Endodermal cell (in vitro differentiated cells): ENCODE results near the gene SLC12A2. TPM values are rescaled to one million over a fixed set of nuclear protein-coding genes. Genes with fewer than 3 reads are reported as not detected.

ENCODE experiments used
- DNase-seq: peaks from one replicate; pipeline ENCODE4 v3.0.0-alpha.2; 2017
- H3K27ac ChIP-seq: 2 replicates; pipeline ENCODE4 v1.5.1; 2013; ENCODE audit warnings: mild to moderate bottlenecking, low read depth, low read length, moderate library complexity
- H3K27me3 ChIP-seq: 2 replicates; pipeline ENCODE4 v1.6.1; 2013; ENCODE audit warnings: mild to moderate bottlenecking, low read length, moderate library complexity; ENCODE audit not compliant: insufficient read depth, control insufficient read depth, poor library complexity, severe bottlenecking
- H3K36me3 ChIP-seq: 2 replicates; pipeline ENCODE4 v1.7.0; 2013; ENCODE audit warnings: mild to moderate bottlenecking, low read length, moderate library complexity; ENCODE audit not compliant: control insufficient read depth, insufficient read depth
- H3K4me1 ChIP-seq: one replicate; pipeline ENCODE4 v1.7.0; 2013; ENCODE audit warnings: low read length; ENCODE audit not compliant: control insufficient read depth, insufficient read depth
- H3K4me3 ChIP-seq: 2 replicates; pipeline ENCODE4 v1.5.1; 2013; ENCODE audit warnings: mild to moderate bottlenecking, low read length, moderate library complexity
- H3K9ac ChIP-seq: 2 replicates; pipeline ENCODE4 v1.6.1; 2013; ENCODE audit warnings: mild to moderate bottlenecking, low read length, moderate library complexity; ENCODE audit not compliant: poor library complexity, severe bottlenecking; ENCODE audit errors: extremely low read depth
- H3K9me3 ChIP-seq: 2 replicates; pipeline ENCODE4 v1.6.1; 2013; ENCODE audit warnings: mild to moderate bottlenecking, low read length, moderate library complexity; ENCODE audit not compliant: control insufficient read depth
- H3K27ac Mint-ChIP-seq: 2 replicates; pipeline ENCODE4 v1.8.0; 2020; ENCODE audit warnings: mixed read lengths
- H3K27me3 Mint-ChIP-seq: 2 replicates; pipeline ENCODE4 v1.8.0; 2021; ENCODE audit warnings: mild to moderate bottlenecking, mixed read lengths; ENCODE audit not compliant: insufficient read depth
- H3K36me3 Mint-ChIP-seq: 2 replicates; pipeline ENCODE4 v1.8.0; 2020; ENCODE audit warnings: low read depth, mixed read lengths
- H3K4me1 Mint-ChIP-seq: 2 replicates; pipeline ENCODE4 v1.8.0; 2020; ENCODE audit warnings: mixed read lengths
- H3K4me3 Mint-ChIP-seq: 2 replicates; pipeline ENCODE4 v1.8.0; 2020; ENCODE audit warnings: mild to moderate bottlenecking, moderate library complexity, mixed read lengths
- H3K9me3 Mint-ChIP-seq: 2 replicates; pipeline ENCODE4 v1.8.0; 2020; ENCODE audit warnings: mild to moderate bottlenecking, mixed read lengths
- whole genome bisulfite sequencing, 2 experiments: methylation state at CpG; one replicate each; pipeline versions ENCODE4 v1.1.5 to v1.1.7; 2013; ENCODE audit warnings: missing lambda C conversion rate in 2 of 2, mixed read lengths in 1 of 2; ENCODE audit not compliant: insufficient coverage in 1 of 2, insufficient read length in 1 of 2; 5-methylcytosine and 5-hydroxymethylcytosine counted together
- total RNA-seq, 2 donors: library from RNA; stranded (reverse); fragmentation: NEBNext Ultra II Directional in 1 of 2; extraction: Animal tissue kit (Norgen Biotek cat#: 25700) in 1 of 2; gene quantifications; 2 replicates in 1 of 2; 3 replicates in 1 of 2; pipeline ENCODE4 v1.2.1, GENCODE V29; 2021
- TF ChIP-seq, protein P1 (sequence below): fragments of 200-600 bp; sonication (generic); conservative IDR thresholded peaks from 2 replicates; pipeline ENCODE4 v1.5.0; 2021; ENCODE audit warnings: antibody characterized with exemption, mild to moderate bottlenecking

The SLC12A2 gene
- total RNA-seq, 2 donors from 2014 or later: 16.7 to 25.1 TPM

DNA sequence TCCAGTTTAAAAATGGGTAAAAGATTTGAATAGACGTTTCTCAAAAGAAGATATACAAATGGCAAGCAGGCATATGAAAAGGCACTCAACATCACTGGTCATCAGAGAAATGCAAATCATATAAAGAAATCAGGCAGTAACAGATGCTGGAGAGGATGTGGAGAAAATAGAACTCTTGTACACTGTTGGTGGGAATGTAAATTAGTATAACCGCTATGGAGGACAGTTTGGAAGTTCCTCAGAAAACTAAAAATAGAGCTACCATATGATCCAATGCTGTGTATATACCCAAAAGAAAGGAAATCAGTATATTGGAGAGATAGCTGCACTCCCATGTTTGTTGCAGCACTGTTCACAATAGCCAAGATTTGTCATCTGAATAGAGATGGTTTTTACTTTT lies 42.7 kb downstream of the SLC12A2 start:
- Histone ChIP-seq H3K4me3 (no peak overlapping the region), H3K27ac (no peak overlapping the region), H3K4me1 (no peaks in the 10 kb centered on the region), H3K9me3 (no peaks in the 10 kb centered on the region), H3K9ac (no peak overlapping the region), H3K36me3 (peaks cover 4% of the 10 kb centered on the region), H3K27me3 (no peaks in the 10 kb centered on the region)
- DNase-seq: no peak
- Mint-ChIP-seq H3K4me3 (no peak overlapping the region), H3K4me1 (no peaks in the 10 kb centered on the region), H3K27ac (no peak overlapping the region), H3K36me3 (peaks cover 7% of the 10 kb centered on the region), H3K27me3 (no peaks in the 10 kb centered on the region), H3K9me3 (no peaks in the 10 kb centered on the region)
- TF ChIP-seq, protein P1, sequence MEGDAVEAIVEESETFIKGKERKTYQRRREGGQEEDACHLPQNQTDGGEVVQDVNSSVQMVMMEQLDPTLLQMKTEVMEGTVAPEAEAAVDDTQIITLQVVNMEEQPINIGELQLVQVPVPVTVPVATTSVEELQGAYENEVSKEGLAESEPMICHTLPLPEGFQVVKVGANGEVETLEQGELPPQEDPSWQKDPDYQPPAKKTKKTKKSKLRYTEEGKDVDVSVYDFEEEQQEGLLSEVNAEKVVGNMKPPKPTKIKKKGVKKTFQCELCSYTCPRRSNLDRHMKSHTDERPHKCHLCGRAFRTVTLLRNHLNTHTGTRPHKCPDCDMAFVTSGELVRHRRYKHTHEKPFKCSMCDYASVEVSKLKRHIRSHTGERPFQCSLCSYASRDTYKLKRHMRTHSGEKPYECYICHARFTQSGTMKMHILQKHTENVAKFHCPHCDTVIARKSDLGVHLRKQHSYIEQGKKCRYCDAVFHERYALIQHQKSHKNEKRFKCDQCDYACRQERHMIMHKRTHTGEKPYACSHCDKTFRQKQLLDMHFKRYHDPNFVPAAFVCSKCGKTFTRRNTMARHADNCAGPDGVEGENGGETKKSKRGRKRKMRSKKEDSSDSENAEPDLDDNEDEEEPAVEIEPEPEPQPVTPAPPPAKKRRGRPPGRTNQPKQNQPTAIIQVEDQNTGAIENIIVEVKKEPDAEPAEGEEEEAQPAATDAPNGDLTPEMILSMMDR: no peak
- WGBS, 2 experiments: 94 to 100% methylated on average over 2 of the region's 2 CpGs

DNA sequence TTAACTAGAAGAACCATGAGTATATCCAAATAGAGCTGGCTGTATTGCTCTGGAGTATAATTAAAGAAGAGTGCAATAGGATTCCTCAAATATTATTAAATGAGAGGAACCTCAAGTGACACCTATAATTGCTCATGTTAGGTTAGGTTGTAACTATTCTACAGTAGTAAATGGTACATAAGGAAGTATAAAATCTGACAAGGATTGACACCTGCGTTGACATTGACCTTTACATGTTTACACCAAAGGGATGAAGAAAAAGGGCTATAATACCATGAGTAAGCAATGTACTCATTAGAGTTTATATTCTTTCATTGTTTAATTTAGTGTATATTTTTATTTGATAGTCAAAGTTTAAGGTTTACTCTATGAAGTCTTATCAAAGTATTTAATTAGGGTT lies 48.9 kb downstream of the SLC12A2 start:
- Histone ChIP-seq H3K4me1 (no peaks in the 10 kb centered on the region), H3K4me3 (no peak overlapping the region), H3K9ac (no peak overlapping the region), H3K36me3 (peaks cover 15% of the 10 kb centered on the region), H3K27me3 (no peaks in the 10 kb centered on the region), H3K9me3 (no peaks in the 10 kb centered on the region), H3K27ac (no peak overlapping the region)
- 94% methylated on average over 1 of the region's 1 CpG; no CpG with 5 or more reads in 1 of the 2 experiments for WGBS, 2 experiments
- H3K4me3 Mint-ChIP-seq: no peak overlapping the region
- H3K27ac Mint-ChIP-seq: no peak overlapping the region
- TF ChIP-seq, protein P1: no peak
- peaks cover 22% of the 10 kb centered on the region for H3K36me3 Mint-ChIP-seq
- no peaks in the 10 kb centered on the region for H3K4me1 Mint-ChIP-seq
- no peak for DNase-seq
- H3K9me3 Mint-ChIP-seq: no peaks in the 10 kb centered on the region
- H3K27me3 Mint-ChIP-seq: no peaks in the 10 kb centered on the region

DNA sequence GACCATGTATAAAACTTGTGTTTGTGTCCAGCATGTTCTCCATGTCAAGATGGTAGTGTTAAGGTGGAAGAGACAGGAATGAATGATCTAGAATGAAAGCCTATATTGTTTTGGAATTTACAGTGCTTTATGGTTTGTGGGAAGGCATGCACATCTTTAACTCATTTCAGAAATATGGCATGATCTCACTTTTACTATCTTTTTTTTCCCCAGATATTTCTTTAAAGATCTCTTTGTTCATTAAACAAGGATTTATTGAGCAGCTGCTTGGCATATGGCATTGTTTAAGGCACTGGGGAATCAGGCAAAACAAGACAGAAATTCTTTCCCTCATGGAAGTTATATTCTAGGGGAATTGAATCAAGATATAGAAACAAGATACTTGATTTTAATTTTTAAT lies 51.7 kb downstream of the SLC12A2 start:
- Histone ChIP-seq H3K9ac (no peak overlapping the region), H3K27me3 (no peaks in the 10 kb centered on the region), H3K4me3 (no peak overlapping the region), H3K36me3 (peaks cover 26% of the 10 kb centered on the region), H3K9me3 (no peaks in the 10 kb centered on the region), H3K4me1 (no peaks in the 10 kb centered on the region), H3K27ac (no peak overlapping the region)
- no peak overlapping the region for H3K4me3 Mint-ChIP-seq
- H3K27me3 Mint-ChIP-seq: no peaks in the 10 kb centered on the region
- no peaks in the 10 kb centered on the region for H3K4me1 Mint-ChIP-seq
- TF ChIP-seq, protein P1: no peak
- H3K9me3 Mint-ChIP-seq: no peaks in the 10 kb centered on the region
- no peak for DNase-seq
- H3K36me3 Mint-ChIP-seq: peaks cover 32% of the 10 kb centered on the region
- H3K27ac Mint-ChIP-seq: no peak overlapping the region
